A673 (cell line): ENCODE measurements around the gene SARNP. TPM values are rescaled to one million over a fixed set of nuclear protein-coding genes. Genes with fewer than 3 reads are reported as not detected.

ENCODE experiments used
- BruUV-seq: library from RNA; stranded (reverse); fragments of 400-500 nt; replicated peaks from 2 replicates; lab custom pipeline; 2021; lab: Mats Ljungman, UMichigan
- CTCF ChIA-PET: fragments of 300-600 bp; sonication (Branson Sonifier 250); formaldehyde crosslinking; loops from one replicate; lab custom pipeline; 2022; ENCODE audit warnings: antibody characterized with exemption; lab: Charles Lee
- POLR2A ChIA-PET: fragments of 300-600 bp; sonication (Branson Sonifier 250); formaldehyde crosslinking; loops from one replicate; lab custom pipeline; 2022; ENCODE audit warnings: antibody characterized with exemption; ENCODE audit not compliant: low non-redundant PET; lab: Charles Lee
- DNase-seq: peaks from one replicate; pipeline ENCODE4 v3.0.0-alpha.2; 2015; ENCODE audit warnings: low spot score
- H3K27ac ChIP-seq: fragments of 200-600 bp; sonication (generic); 2 replicates; pipeline ENCODE4 v1.5.1; 2016; ENCODE audit warnings: mixed run types, low read depth, mild to moderate bottlenecking, mixed read lengths, antibody characterized with exemption, low read length; ENCODE audit not compliant: poor library complexity, severe bottlenecking
- H3K27me3 ChIP-seq: fragments of 200-600 bp; sonication (generic); replicated peaks from 2 replicates; pipeline ENCODE4 v1.6.1; 2017; ENCODE audit warnings: mixed run types, low read depth, mild to moderate bottlenecking, mixed read lengths, antibody characterized with exemption, low read length; ENCODE audit not compliant: insufficient read depth, poor library complexity
- H3K36me3 ChIP-seq: fragments of 200-600 bp; sonication (generic); 2 replicates; pipeline ENCODE4 v1.6.1; 2016; ENCODE audit warnings: mixed run types, mild to moderate bottlenecking, mixed read lengths, antibody characterized with exemption, low read length; ENCODE audit not compliant: insufficient read depth, poor library complexity, severe bottlenecking
- H3K4me1 ChIP-seq: fragments of 200-600 bp; sonication (generic); 2 replicates; pipeline ENCODE4 v1.6.1; 2017; ENCODE audit warnings: mixed run types, mild to moderate bottlenecking, mixed read lengths, antibody characterized with exemption, low read length; ENCODE audit not compliant: insufficient read depth, poor library complexity, severe bottlenecking
- H3K4me3 ChIP-seq: fragments of 200-600 bp; sonication (generic); 2 replicates; pipeline ENCODE4 v1.5.1; 2016; ENCODE audit warnings: low read depth, mixed run types, mild to moderate bottlenecking, mixed read lengths, low read length; ENCODE audit not compliant: poor library complexity, severe bottlenecking
- H3K9me3 ChIP-seq: fragments of 200-600 bp; sonication (generic); 2 replicates; pipeline ENCODE4 v1.6.1; 2016; ENCODE audit warnings: mixed run types, low read depth, mild to moderate bottlenecking, mixed read lengths, antibody characterized with exemption, low read length; ENCODE audit not compliant: poor library complexity, severe bottlenecking
- CTCF ChIP-seq: fragments of 300-800, 200-600 bp; sonication (generic); conservative IDR thresholded peaks from 2 replicates; pipeline ENCODE4 v1.5.1; 2017; ENCODE audit warnings: low read depth, mild to moderate bottlenecking, antibody characterized with exemption, low read length, moderate library complexity, mixed read lengths
- EZH2 ChIP-seq: fragments of 200-600 bp; sonication (generic); IDR thresholded peaks from 2 replicates; pipeline ENCODE4 v1.6.1; 2017; ENCODE audit warnings: borderline replicate concordance, low read depth, mild to moderate bottlenecking, mixed read lengths, antibody characterized with exemption, low read length; ENCODE audit not compliant: poor library complexity, severe bottlenecking
- intact Hi-C: fragments of 100-400 bp; cut with micrococcal nuclease; formaldehyde crosslinking; loops from one replicate; pipeline ENCODE4 v1.10.0; 2022; ENCODE audit not compliant: unreplicated experiment
- total RNA-seq: library from RNA; stranded (reverse); gene quantifications from 2 replicates; pipeline ENCODE4 v1.2.3, GENCODE V29; 2021

SARNP gene
- total RNA-seq, 1 experiment from 2014 or later: 104 TPM

- no TSS peak for BruUV-seq
- TF ChIP-seq CTCF (no peak), EZH2 (no peak)
- POLR2A ChIA-PET: no interaction called here
These were observed 98.8 kb downstream of the SARNP start for GRCh38 chr12:55718624-55719275.

GRCh38 chr12:55718015-55718414 lies 99.5 kb downstream of the SARNP start:
- peaks cover 40% of the 10 kb centered on the region for H3K4me1 ChIP-seq
- peak; percentile 58 for DNase-seq
- no peaks in the 10 kb centered on the region for H3K9me3 ChIP-seq
- H3K4me3 ChIP-seq: peak overlapping the region; percentile 91
- BruUV-seq: no TSS peak
- CTCF ChIA-PET: interaction anchor here (0.6 kb wide), 2 partner anchors 23 to 54 kb away, joined by 3 read pairs; no protein-coding TSS in a partner anchor
- peak overlapping the region; percentile 95 for H3K27ac ChIP-seq
- TF ChIP-seq CTCF: no peak
- TF ChIP-seq EZH2: no peak
- POLR2A ChIA-PET: no interaction called here
- H3K27me3 ChIP-seq: no peaks in the 10 kb centered on the region
- intact Hi-C loops: no loop called here
- H3K36me3 ChIP-seq: no peaks in the 10 kb centered on the region

More at GRCh38 chr12:55718624-55719275, 98.8 kb downstream of the SARNP start:
- Histone ChIP-seq H3K27me3 (no peaks in the 10 kb centered on the region), H3K27ac (peak overlapping the region; percentile 95), H3K4me3 (no peak overlapping the region), H3K36me3 (peaks cover 2% of the 10 kb centered on the region), H3K4me1 (peaks cover 40% of the 10 kb centered on the region), H3K9me3 (no peaks in the 10 kb centered on the region)
- DNase-seq: no peak
- CTCF ChIA-PET: interaction anchor here (0.6 kb wide), 2 partner anchors 23 to 54 kb away, joined by 3 read pairs; no protein-coding TSS in a partner anchor
- intact Hi-C loops: no loop called here

GRCh38 chr12:55717011-55718007 lies 100.2 kb downstream of the SARNP start:
- Histone ChIP-seq H3K9me3 (no peaks in the 10 kb centered on the region), H3K36me3 (no peaks in the 10 kb centered on the region), H3K4me3 (peak overlapping the region; percentile 91), H3K27ac (peak overlapping the region; percentile 95), H3K4me1 (peaks cover 40% of the 10 kb centered on the region), H3K27me3 (no peaks in the 10 kb centered on the region)
- intact Hi-C loops: no loop called here
- ChIA-PET POLR2A (no interaction called here), CTCF (no interaction called here)
- no peak for TF ChIP-seq CTCF
- no peak for TF ChIP-seq EZH2
- BruUV-seq: no TSS peak
- no peak for DNase-seq
